Measurements from ENCODE around the gene EYA2. TPM values are rescaled to one million over a fixed set of nuclear protein-coding genes. Genes with fewer than 3 reads are reported as not detected.

Gene EYA2
- polyA plus RNA-seq, 3 donors, result 0.04 to 0.16 TPM; not detected in 1

DNA sequence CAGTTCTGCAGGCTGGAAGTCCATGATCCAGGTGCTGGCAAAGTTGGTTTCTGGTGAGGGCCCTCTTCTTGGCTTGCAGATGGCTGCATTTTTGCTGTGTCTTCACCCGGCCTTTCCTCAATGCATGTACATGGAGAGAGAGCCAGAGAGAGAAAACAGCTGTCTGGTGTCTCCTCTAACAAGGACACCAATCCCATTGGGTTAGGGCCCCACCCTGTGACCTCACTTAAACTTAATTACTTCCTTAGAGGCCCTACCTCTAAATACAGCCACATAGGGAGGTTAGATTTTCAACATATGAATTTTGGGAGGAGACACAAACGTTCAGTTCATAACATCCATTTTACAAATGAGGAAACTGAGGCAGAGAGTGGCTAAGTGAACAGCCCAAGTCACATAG, 259.4 kb downstream of the EYA2 start:
- no peak for DNase-seq
- Mint-ChIP-seq H3K4me1 (peaks cover 12% of the 10 kb centered on the region), H3K36me3 (no peaks in the 10 kb centered on the region), H3K9me3 (peaks cover 0 to 9% (median 3%) of the 10 kb centered on the region in 7 donors), H3K27me3 (ENCODE audit: low read depth in 3 of 3) (peaks cover 13 to 15% (median 13%) of the 10 kb centered on the region in 3 donors), H3K4me3 (no peak overlapping the region), H3K27ac (no peak overlapping the region)
- H3K4me1 ChIP-seq (ENCODE audit: control insufficient read depth in 1 of 2, insufficient read depth in 2 of 2, low read length in 2 of 2), result no peaks in the 10 kb centered on the region
- H2AFZ ChIP-seq (ENCODE audit: insufficient read depth, low read depth, low read length, poor library complexity, severe bottlenecking), result no peak overlapping the region
- WGBS (ENCODE audit: insufficient coverage), result 100% methylated on average over 1 of the region's 2 CpGs
- H3K4me2 ChIP-seq (replicated peaks; ENCODE audit: extremely low read depth, low read length, poor library complexity, severe bottlenecking), result no peak overlapping the region
- H4K20me1 ChIP-seq (ENCODE audit: insufficient read depth, low read length), result no peaks in the 10 kb centered on the region
- intact Hi-C loops (cut with micrococcal nuclease), result loop anchor here (5.0 kb wide), 2 partner anchors 37 to 457 kb away; no protein-coding TSS in a partner anchor
- H3K27ac ChIP-seq (ENCODE audit: low read depth in 1 of 2, low read length in 2 of 2), result no peak overlapping the region
- TF ChIP-seq, protein P1, sequence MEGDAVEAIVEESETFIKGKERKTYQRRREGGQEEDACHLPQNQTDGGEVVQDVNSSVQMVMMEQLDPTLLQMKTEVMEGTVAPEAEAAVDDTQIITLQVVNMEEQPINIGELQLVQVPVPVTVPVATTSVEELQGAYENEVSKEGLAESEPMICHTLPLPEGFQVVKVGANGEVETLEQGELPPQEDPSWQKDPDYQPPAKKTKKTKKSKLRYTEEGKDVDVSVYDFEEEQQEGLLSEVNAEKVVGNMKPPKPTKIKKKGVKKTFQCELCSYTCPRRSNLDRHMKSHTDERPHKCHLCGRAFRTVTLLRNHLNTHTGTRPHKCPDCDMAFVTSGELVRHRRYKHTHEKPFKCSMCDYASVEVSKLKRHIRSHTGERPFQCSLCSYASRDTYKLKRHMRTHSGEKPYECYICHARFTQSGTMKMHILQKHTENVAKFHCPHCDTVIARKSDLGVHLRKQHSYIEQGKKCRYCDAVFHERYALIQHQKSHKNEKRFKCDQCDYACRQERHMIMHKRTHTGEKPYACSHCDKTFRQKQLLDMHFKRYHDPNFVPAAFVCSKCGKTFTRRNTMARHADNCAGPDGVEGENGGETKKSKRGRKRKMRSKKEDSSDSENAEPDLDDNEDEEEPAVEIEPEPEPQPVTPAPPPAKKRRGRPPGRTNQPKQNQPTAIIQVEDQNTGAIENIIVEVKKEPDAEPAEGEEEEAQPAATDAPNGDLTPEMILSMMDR (IDR thresholded peaks at IDR 0.05), result no peak
- no peaks in the 10 kb centered on the region for H3K27me3 ChIP-seq (ENCODE audit: control insufficient read depth in 2 of 2, insufficient read depth in 2 of 2, low read length in 2 of 2)
- H3K9ac ChIP-seq (ENCODE audit: insufficient read depth, low read length, poor library complexity, severe bottlenecking), result no peak overlapping the region
- no peak overlapping the region for H3K4me3 ChIP-seq (replicated peaks in 1 of 3; ENCODE audit: low read depth in 2 of 3, low read length in 3 of 3)
- H3K9me3 ChIP-seq (replicated peaks in 1 of 2; ENCODE audit: control insufficient read depth in 1 of 2, insufficient read depth in 1 of 2, low read length in 2 of 2), result peaks cover 0 to 6% of the 10 kb centered on the region in 2 donors
- H3K79me2 ChIP-seq (ENCODE audit: insufficient read depth, low read length), result no peaks in the 10 kb centered on the region
- H3K36me3 ChIP-seq (replicated peaks in 1 of 2; ENCODE audit: control insufficient read depth in 1 of 2, insufficient read depth in 2 of 2, low read length in 2 of 2), result no peaks in the 10 kb centered on the region

DNA sequence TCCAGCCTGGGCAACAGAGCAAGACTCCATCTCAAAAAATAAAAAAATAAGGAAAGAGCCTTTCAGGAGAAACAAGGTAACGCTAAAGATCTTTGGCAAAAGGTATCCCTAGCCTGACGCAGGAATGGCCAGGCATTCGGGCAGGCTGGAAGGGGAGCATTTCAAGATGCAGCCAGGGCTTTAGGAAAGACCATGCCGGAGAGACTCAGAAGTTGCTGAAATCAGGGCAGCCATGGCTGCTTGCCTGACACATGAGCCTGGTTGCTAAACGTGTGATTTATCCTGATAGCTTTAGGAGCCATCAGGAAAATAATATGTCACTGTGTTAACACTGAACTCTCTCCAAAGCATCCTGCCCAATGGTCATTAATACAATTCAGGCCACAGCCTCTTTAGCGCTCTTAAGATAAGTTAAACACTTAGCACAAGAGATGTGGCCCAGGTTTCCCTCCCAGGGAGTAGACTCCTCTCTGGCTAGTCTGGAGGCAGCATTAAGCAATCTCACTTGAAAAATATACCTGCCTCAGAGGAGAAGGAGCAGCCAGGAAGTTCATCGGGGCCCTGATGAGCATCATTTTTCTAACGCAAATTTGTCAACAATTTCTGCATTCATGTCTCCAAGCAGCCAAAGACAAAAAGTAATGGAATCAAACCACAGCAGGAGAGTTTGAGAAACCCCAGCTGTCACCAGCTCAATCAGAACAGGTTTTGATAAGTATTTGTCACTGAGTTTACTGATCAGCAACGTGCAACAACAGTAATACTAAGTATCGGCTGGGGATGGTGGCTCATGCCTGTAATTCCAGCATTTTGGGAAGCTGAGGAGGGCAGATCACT, 261.9 kb downstream of the EYA2 start:
- intact Hi-C loops (cut with micrococcal nuclease), result no loop called here
- H3K4me3 ChIP-seq (replicated peaks in 1 of 3; ENCODE audit: low read depth in 2 of 3, low read length in 3 of 3), result no peak overlapping the region
- no peak overlapping the region for H2AFZ ChIP-seq (ENCODE audit: insufficient read depth, low read depth, low read length, poor library complexity, severe bottlenecking)
- H3K36me3 ChIP-seq (replicated peaks in 1 of 2; ENCODE audit: control insufficient read depth in 1 of 2, insufficient read depth in 2 of 2, low read length in 2 of 2), result no peaks in the 10 kb centered on the region
- no peaks in the 10 kb centered on the region for H4K20me1 ChIP-seq (ENCODE audit: insufficient read depth, low read length)
- Mint-ChIP-seq H3K9me3 (peaks cover 0 to 4% (median 2%) of the 10 kb centered on the region in 7 donors), H3K36me3 (no peaks in the 10 kb centered on the region), H3K4me1 (peaks cover 3% of the 10 kb centered on the region), H3K27me3 (ENCODE audit: low read depth in 3 of 3) (peaks cover 13 to 23% (median 14%) of the 10 kb centered on the region in 3 donors), H3K4me3 (no peak overlapping the region), H3K27ac (no peak overlapping the region)
- H3K27me3 ChIP-seq (ENCODE audit: control insufficient read depth in 2 of 2, insufficient read depth in 2 of 2, low read length in 2 of 2), result no peaks in the 10 kb centered on the region
- no peaks in the 10 kb centered on the region for H3K4me1 ChIP-seq (ENCODE audit: control insufficient read depth in 1 of 2, insufficient read depth in 2 of 2, low read length in 2 of 2)
- H3K9ac ChIP-seq (ENCODE audit: insufficient read depth, low read length, poor library complexity, severe bottlenecking), result no peak overlapping the region
- no peaks in the 10 kb centered on the region for H3K79me2 ChIP-seq (ENCODE audit: insufficient read depth, low read length)
- no peak for DNase-seq
- WGBS (ENCODE audit: insufficient coverage), result 90% methylated on average over 7 of the region's 10 CpGs
- H3K27ac ChIP-seq (ENCODE audit: low read depth in 1 of 2, low read length in 2 of 2), result no peak overlapping the region
- H3K4me2 ChIP-seq (replicated peaks; ENCODE audit: extremely low read depth, low read length, poor library complexity, severe bottlenecking), result no peak overlapping the region
- TF ChIP-seq, protein P1 (IDR thresholded peaks at IDR 0.05), result no peak
- peaks cover 0 to 6% of the 10 kb centered on the region in 2 donors for H3K9me3 ChIP-seq (replicated peaks in 1 of 2; ENCODE audit: control insufficient read depth in 1 of 2, insufficient read depth in 1 of 2, low read length in 2 of 2)

All from CD14-positive monocyte (primary cell).